ENCODE data around the gene CHRM5.

- no peak for TF ChIP-seq CTCF (IDR thresholded peaks at IDR 0.05)
- TF ChIP-seq POLR2A (IDR thresholded peaks at IDR 0.05): no peak
Measured at GRCh38 chr15:34039790-34040113, 71.5 kb downstream of the CHRM5 start.
